Suppressor macrophage treated with lipopolysaccharide for 4 hours (primary cell): ENCODE measurements around the gene BBOX1.

Experiments used
- DNase-seq: peaks from one replicate; pipeline ENCODE4 v3.0.0-alpha.2; 2020

Gene BBOX1

DNA sequence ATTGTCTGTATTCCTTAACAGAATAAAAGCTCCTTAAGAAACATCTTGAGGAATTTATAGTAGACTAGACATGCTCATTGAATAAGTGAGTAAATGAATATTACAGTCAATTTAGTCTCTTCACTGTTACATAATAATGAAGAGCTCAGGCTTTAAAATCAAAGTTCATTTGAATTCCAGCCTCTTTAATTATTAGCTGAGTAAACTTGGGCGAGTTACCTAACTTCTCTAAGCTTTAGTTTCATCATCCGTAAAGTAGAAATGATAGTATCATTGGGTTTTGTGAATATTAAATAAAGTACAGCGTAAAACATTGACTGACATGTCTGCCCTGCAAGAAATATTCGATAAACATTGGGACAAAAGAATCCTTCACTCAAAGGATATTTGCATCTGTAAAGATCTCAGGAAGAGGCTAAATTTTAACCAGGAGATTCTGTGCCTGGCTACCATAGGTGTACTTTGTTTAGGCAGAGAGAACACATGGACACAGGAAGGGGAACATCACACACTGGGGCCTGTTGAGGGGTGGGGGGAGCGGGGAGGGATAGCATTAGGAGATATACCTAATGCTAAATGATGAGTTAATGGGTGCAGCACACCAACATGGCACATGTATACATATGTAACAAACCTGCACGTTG lies 15.2 kb upstream of the BBOX1 start:
- no peak for DNase-seq

- no peak for DNase-seq
These were observed 14.5 kb upstream of the BBOX1 start for GRCh38 chr11:27025957-27026733.

GRCh38 chr11:27028561-27028965 lies 12.1 kb upstream of the BBOX1 start:
- no peak for DNase-seq

DNA sequence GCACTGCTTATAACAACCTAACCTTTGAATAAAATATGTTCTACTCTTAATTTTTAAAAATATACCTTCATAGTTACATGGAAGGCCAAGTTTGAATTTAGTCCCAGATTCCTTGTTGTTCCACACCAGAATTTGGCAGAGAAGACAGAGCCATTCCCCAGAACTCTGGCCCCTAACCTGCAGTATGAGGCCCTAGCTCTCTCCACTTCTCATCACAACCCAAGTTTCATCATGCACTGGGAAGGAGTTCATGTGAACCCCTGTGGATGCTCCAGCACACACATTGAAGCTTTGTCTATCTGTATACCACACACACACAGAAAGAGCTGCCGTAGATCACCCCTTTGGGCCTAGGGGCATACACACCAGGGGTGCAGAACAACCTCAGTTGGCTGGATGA lies 10.6 kb upstream of the BBOX1 start:
- no peak for DNase-seq

GRCh38 chr11:27031754-27032153 lies 8.9 kb upstream of the BBOX1 start:
- no peak for DNase-seq

DNA sequence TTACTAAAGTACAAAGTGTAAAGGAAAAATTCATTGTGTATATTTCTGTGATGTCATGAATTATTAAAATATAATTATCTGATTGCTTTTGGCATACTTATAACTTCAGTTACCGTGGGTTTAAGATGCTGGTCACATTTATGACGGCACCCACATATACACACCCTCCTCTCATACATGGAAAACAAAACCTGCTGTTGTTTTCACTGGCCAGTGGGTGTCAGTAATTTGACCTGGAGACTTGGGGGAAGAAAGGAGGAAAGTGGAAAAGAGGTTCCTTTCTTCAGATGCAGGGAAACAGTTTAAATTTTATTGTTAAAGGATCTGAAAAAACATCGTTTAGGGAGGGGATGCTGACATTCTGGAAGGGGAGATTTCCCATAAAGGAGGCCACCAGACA lies 742 bp upstream of the BBOX1 start:
- no peak for DNase-seq

GRCh38 chr11:27041141-27041899 lies 705 bp downstream of the BBOX1 start:
- no peak for DNase-seq

DNA sequence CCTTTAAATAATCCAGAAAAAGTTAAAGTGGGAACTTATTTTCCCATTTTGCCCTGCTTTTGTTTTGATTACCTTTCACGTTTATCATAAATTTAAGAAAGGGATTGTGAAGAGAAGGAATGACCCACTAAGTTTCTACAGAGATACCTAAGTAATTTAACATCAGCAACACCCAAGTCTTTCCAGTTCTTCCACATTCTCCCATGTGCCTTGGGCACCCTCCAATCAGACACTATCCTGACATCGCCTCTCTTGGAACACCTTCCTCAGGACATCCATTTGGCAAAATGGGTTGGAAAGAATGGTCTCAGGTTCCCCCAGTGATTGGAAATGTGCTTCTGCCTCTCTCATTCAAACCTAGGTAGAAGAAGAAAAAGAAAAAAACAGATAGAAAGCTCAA lies 6.3 kb downstream of the BBOX1 start:
- no peak for DNase-seq

GRCh38 chr11:27052668-27053067 lies 12.1 kb downstream of the BBOX1 start:
- no peak for DNase-seq

GRCh38 chr11:27055065-27055682 lies 14.6 kb downstream of the BBOX1 start:
- DNase-seq: no peak

DNA sequence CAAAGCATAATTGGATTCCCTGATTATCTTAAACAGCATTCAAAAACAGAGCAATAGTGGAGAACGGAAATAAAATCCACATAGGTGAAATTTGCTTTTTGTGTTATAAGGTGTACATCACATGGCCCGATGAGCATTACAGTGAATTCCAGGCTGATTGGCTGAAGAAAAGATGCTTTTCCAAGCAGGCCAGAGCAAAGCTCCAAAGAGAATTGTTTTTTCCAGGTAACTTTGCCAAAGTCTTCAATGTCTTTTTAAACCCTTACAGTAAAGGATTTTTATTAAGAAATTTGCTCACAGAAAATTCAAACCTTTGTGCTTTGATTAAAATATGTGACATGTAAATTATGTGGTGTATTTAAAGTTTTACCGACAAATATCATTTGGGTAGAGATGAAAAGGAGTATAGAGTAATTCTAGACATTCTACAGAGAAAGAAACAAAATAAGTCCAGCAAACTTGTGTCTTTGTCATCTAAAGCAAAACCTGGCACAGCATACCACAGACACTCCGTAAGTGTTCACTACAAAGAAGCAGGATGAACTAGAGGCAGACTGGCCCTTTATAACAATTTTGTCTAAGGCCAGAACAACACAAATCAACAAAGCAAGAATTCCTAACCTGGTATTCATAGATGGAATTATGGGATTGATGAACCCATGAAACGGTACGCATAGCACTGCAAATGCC lies 16.6 kb downstream of the BBOX1 start:
- DNase-seq: no peak

DNA sequence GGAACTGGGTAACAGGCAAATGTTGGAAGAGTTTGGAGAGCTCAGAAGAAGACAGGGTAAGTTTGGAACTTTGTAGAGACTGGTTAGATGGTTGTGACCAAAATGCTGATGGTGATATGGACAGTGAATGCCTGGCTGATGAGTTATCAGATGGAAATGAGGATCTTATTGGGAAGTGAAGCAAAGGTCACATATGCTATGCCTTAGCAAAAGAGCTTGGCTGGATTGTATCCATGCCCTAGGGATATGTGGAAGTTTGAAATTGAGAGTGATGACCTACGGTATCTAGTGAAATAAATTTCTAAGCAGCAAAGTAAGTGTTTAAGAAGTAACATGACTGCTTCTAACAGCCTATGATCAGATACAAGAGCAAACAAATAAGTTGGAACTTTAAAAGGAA lies 17.8 kb downstream of the BBOX1 start:
- no peak for DNase-seq

- DNase-seq: no peak
These were observed 18.8 kb downstream of the BBOX1 start for GRCh38 chr11:27059431-27059830.

GRCh38 chr11:27060816-27061460 lies 20.3 kb downstream of the BBOX1 start:
- no peak for DNase-seq

DNA sequence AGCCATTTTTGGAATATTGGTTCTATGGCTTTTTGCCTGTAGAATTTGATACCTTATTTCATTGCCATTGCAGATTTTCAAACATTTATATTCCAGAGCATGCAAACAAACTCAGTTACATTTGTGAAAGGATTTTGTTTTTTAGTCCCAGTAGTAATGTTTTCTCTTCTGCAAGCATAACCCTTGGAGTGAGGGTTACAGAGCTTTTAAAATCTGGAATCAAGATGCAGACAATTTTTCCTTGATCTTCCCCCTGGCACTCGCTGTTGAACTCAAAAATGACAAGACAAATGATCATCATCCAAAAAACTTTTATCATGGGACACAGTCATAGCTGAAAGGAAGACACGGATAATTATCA lies 20.8 kb downstream of the BBOX1 start:
- no peak for DNase-seq

DNA sequence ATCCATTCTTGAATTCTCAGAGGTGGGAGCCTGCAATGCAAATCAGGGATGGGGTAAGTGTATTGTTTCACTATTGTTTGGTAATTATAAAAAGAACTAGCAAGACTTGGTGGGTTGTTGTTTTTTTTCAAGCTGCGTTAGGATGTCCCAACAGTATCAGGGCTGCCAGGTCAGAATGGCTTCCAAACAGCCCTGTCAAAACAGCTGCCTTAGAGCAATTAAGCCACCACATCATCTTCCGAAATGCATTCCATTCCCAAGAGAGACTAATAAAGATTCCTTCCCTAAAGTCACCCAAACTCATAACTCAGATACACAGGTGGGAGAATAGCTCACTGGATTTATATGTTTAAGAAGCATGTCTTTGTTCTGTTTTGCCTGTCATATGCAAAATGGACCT lies 23.5 kb downstream of the BBOX1 start:
- no peak for DNase-seq

DNA sequence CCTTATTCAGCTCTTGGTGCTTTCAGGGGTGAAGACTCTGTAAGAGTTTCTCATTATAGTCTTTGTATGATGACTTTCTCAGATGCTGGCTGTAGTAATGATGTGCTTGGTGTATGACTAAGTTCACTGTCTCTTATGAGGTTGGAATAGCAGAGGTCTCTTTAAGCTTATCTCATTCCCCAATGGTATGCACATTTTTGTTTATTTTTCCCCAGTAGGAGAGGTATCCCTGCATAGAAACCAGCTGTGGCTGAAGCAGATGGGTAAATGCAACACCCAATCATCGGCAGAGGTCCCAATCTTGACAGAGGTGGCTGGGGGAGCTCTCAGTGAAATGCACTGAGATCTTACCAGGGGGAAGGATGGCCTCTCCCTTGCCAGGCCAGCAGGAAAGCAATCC lies 34.6 kb downstream of the BBOX1 start:
- DNase-seq: no peak

DNA sequence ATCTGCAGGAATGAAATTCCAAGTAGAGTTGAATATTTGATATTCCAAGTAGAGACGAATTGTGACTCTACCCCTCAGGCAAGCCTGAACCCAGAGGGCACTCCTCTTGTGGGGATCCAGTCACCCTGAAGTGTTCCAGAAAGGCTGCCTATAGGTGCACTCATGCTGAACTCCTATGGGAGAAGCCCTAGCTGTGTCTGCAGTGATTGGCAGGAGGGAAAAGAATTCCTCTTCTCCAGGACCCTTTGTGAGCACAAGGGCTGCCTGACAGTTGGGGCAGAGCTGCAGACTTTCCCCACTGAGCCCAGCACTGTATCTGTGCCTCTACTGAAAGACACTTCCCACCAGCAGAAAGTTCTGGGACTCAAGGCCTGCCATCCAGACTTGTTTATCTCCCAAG lies 35.0 kb downstream of the BBOX1 start:
- no peak for DNase-seq

GRCh38 chr11:27076121-27076589 lies 35.5 kb downstream of the BBOX1 start:
- DNase-seq: no peak

- no peak for DNase-seq
These were observed 40.4 kb downstream of the BBOX1 start for GRCh38 chr11:27081056-27081455.

- no peak for DNase-seq
These were observed 42.6 kb downstream of the BBOX1 start for GRCh38 chr11:27083241-27083640.

DNA sequence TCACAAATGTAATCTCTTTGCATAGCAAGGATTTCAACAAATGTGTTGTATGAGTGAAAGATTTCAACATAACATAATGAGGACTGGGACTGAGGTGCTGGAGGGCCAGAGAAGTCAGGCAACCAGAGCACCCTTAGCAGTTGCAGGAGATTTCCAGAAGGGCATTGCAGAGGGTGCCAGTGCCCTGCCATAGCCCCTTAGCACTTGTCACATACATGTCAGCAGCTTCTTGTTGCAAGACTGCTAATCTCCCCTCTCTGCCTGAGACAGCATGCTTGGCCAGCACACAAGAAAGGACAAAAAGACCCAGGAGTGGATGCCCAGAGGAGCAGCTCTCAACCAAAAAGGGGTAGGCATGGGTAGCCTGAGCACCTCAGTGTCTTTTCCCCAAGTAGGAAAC lies 43.2 kb downstream of the BBOX1 start:
- DNase-seq: no peak
